GM12801 (cell line): ENCODE measurements around the gene MT1E.

Experiments
- TF ChIP-seq, protein P1 (sequence below): IDR thresholded peaks from one replicate; pipeline ENCODE4 v1.5.1; 2011; ENCODE audit warnings: control low read depth; ENCODE audit not compliant: insufficient read length; ENCODE audit errors: extremely low read depth

Gene MT1E

GRCh38 chr16:56604966-56605365 lies 20.6 kb upstream of the MT1E start:
- TF ChIP-seq, protein P1, sequence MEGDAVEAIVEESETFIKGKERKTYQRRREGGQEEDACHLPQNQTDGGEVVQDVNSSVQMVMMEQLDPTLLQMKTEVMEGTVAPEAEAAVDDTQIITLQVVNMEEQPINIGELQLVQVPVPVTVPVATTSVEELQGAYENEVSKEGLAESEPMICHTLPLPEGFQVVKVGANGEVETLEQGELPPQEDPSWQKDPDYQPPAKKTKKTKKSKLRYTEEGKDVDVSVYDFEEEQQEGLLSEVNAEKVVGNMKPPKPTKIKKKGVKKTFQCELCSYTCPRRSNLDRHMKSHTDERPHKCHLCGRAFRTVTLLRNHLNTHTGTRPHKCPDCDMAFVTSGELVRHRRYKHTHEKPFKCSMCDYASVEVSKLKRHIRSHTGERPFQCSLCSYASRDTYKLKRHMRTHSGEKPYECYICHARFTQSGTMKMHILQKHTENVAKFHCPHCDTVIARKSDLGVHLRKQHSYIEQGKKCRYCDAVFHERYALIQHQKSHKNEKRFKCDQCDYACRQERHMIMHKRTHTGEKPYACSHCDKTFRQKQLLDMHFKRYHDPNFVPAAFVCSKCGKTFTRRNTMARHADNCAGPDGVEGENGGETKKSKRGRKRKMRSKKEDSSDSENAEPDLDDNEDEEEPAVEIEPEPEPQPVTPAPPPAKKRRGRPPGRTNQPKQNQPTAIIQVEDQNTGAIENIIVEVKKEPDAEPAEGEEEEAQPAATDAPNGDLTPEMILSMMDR: no peak

DNA sequence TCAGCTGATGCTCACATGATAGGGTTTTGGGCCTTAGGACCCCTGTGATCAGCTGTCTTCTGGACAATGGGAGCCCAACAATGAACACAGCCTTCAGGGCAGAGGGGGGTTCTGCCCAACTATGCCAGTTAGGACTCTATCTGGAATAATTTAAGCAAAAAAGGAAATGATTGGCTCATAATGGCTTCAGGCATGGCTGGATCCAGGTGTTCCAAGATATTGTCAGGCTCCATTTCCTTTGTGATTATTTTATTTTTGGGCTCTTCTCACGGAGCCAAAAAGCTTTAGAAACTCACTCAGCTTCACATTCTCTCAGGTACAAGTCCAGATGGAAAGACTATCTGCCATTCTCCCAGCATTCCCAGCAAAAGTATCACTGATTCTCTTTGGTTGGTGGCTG lies 20.1 kb upstream of the MT1E start:
- TF ChIP-seq, protein P1: no peak

GRCh38 chr16:56606071-56606475 lies 19.5 kb upstream of the MT1E start:
- TF ChIP-seq, protein P1: no peak

- TF ChIP-seq, protein P1: no peak
Observed at GRCh38 chr16:56606476-56607108, 19.0 kb upstream of the MT1E start.

- TF ChIP-seq, protein P1: no peak
Observed at GRCh38 chr16:56607109-56607618, 18.4 kb upstream of the MT1E start.

DNA sequence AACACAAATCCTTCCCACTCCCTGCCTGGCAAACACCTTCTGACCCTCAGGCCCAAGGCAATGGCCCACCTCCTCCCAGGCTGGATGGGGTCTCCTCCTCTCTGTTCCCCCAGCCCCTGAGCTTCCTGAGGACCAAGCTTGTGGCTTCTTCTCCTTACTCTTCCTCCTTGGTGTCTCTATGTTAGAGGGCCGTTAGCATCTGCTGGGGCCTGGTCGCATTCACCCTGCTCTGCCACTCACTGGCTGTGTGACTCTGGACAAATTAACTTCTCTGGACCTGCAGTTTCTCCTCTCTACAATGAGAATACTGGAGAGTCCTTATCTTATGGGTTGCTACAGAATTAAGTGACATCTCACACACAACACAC lies 17.9 kb upstream of the MT1E start:
- TF ChIP-seq, protein P1: no peak

- TF ChIP-seq, protein P1: no peak
Observed at GRCh38 chr16:56608043-56608875, 17.3 kb upstream of the MT1E start, which contains the start of gene MT2A. TSS of gene MT2A (plus strand) at chr16:56608584. CDS start at chr16:56608656, 72 bp downstream.
